Gastroesophageal sphincter (tissue), 3 donors: ENCODE results near the gene PIKFYVE.

Source experiments
- CTCF ChIP-seq, 4 experiments: fragments of 200-600 bp in 2 of 4; fragments of 450-650 bp in 2 of 4; sonication (generic) in 1 of 4; IDR thresholded peaks; one replicate each; pipeline ENCODE4 v1.5.1; 2017 to 2019; ENCODE audit warnings: antibody characterized with exemption in 4 of 4, mild to moderate bottlenecking in 2 of 4, moderate library complexity in 2 of 4
- EP300 ChIP-seq: sonication (generic); formaldehyde crosslinking; IDR thresholded peaks from one replicate; pipeline ENCODE4 v1.6.1; 2017; ENCODE audit warnings: antibody characterized with exemption, mild to moderate bottlenecking
- POLR2A ChIP-seq, 2 donors: fragments of 450-650 bp; IDR thresholded peaks; one replicate each; pipeline ENCODE4 v1.6.1; 2017; ENCODE audit warnings: antibody characterized with exemption in 2 of 2, mild to moderate bottlenecking in 2 of 2, moderate library complexity in 1 of 2

- no peak for TF ChIP-seq CTCF (IDR thresholded peaks at IDR 0.05)
- no peak for TF ChIP-seq POLR2A (IDR thresholded peaks at IDR 0.05)
- TF ChIP-seq EP300 = no peak
Observed at GRCh38 chr2:208274748-208275147, 8.7 kb downstream of the PIKFYVE start.
